Measurements from ENCODE around the gene TNC. TPM values are rescaled to one million over a fixed set of nuclear protein-coding genes. Genes with fewer than 3 reads are reported as not detected.

TNC gene
- total RNA-seq, 1 donor from 2014 or later = 289 TPM

GRCh38 chr9:114991861-114992260 is 126.1 kb downstream of the TNC start:
- DNase-seq (ENCODE audit: low read depth) = no peak
- Histone ChIP-seq H3K4me3 (ENCODE audit: low read depth, low read length) (no peak overlapping the region), H3K36me3 (ENCODE audit: control insufficient read depth, insufficient read depth, low read length) (no peaks in the 10 kb centered on the region), H3K27me3 (ENCODE audit: control insufficient read depth, insufficient read depth, low read length) (no peaks in the 10 kb centered on the region)
- TF ChIP-seq CTCF (IDR thresholded peaks at IDR 0.05; ENCODE audit: insufficient read depth, low read length, poor library complexity, severe bottlenecking) = no peak

- H3K4me3 ChIP-seq (ENCODE audit: low read depth, low read length) = no peak overlapping the region
- DNase-seq (ENCODE audit: low read depth) = no peak
- no peaks in the 10 kb centered on the region for H3K27me3 ChIP-seq (ENCODE audit: control insufficient read depth, insufficient read depth, low read length)
- TF ChIP-seq CTCF (IDR thresholded peaks at IDR 0.05; ENCODE audit: insufficient read depth, low read length, poor library complexity, severe bottlenecking) = no peak
- H3K36me3 ChIP-seq (ENCODE audit: control insufficient read depth, insufficient read depth, low read length) = no peaks in the 10 kb centered on the region
Observed at GRCh38 chr9:114990901-114991300, 127.1 kb downstream of the TNC start.

GRCh38 chr9:114989600-114990410 is 128.2 kb downstream of the TNC start:
- no peaks in the 10 kb centered on the region for H3K36me3 ChIP-seq (ENCODE audit: control insufficient read depth, insufficient read depth, low read length)
- H3K27me3 ChIP-seq (ENCODE audit: control insufficient read depth, insufficient read depth, low read length) = no peaks in the 10 kb centered on the region
- no peak overlapping the region for H3K4me3 ChIP-seq (ENCODE audit: low read depth, low read length)
- no peak for TF ChIP-seq CTCF (IDR thresholded peaks at IDR 0.05; ENCODE audit: insufficient read depth, low read length, poor library complexity, severe bottlenecking)
- DNase-seq (ENCODE audit: low read depth) = no peak

GRCh38 chr9:114988962-114989599 is 128.9 kb downstream of the TNC start:
- Histone ChIP-seq H3K36me3 (ENCODE audit: control insufficient read depth, insufficient read depth, low read length) (no peaks in the 10 kb centered on the region), H3K27me3 (ENCODE audit: control insufficient read depth, insufficient read depth, low read length) (no peaks in the 10 kb centered on the region), H3K4me3 (ENCODE audit: low read depth, low read length) (no peak overlapping the region)
- no peak for DNase-seq (ENCODE audit: low read depth)
- no peak for TF ChIP-seq CTCF (IDR thresholded peaks at IDR 0.05; ENCODE audit: insufficient read depth, low read length, poor library complexity, severe bottlenecking)

- H3K4me3 ChIP-seq (ENCODE audit: low read depth, low read length) = no peak overlapping the region
- H3K27me3 ChIP-seq (ENCODE audit: control insufficient read depth, insufficient read depth, low read length) = no peaks in the 10 kb centered on the region
- DNase-seq (ENCODE audit: low read depth) = no peak
- no peaks in the 10 kb centered on the region for H3K36me3 ChIP-seq (ENCODE audit: control insufficient read depth, insufficient read depth, low read length)
- TF ChIP-seq CTCF (IDR thresholded peaks at IDR 0.05; ENCODE audit: insufficient read depth, low read length, poor library complexity, severe bottlenecking) = no peak
Observed at GRCh38 chr9:114987116-114987515, 130.8 kb downstream of the TNC start.

Measured in kidney epithelial cell (primary cell).